ENCODE data around the gene ATP8A1.
"Not testable (repeated sequence)": the region's sequence is repeated elsewhere in the genome, so short reads cannot be mapped to it uniquely, and the experiment has no call there.

ATP8A1 gene

DNA sequence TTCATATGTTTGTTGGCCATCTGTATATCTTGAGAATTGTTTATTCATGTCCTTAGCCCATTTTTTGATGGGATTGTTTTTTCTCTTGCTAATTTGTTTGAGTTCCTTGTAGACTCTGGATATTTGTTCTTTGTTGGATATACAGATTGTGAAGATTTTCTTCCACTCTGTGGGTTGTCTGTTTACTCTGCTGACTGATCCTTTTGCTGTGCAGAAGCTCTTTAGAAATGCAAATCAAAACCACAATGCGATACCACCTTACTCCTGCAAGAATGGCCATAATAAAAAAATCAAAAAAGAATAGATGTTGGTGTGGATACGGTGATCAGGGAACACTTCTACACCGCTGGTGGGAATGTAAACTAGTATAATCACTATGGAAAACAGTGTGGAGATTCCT lies 189.1 kb downstream of the ATP8A1 start:
- DNase-seq (ENCODE audit: low spot score): not testable (repeated sequence)

- no peak for DNase-seq (ENCODE audit: low spot score)
Observed at GRCh38 chr4:42466273-42466844, 190.5 kb downstream of the ATP8A1 start.

DNA sequence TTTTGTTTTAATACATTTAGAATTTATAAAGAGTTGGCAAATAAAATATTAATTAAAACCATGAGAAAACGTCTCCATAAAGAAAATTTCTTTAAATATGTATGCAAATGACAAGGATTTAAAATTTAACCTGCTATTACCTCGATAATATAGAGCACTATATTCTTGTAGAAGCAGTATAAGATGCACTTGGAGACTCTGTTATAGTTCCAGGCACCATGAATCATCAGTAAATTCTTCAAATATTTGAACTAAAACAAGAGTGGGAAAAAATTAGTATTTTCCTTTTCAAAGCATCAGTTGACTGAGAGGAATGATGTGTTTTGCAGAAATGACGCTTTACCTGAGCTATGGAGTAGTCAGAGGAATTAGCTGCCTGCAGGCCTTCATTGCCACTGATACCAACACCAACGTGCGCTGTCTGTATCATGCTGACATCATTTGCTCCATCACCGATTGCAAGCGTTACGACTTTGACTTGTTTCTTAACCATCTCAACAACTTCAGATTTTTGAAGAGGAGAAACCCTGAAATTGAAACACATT lies 192.3 kb downstream of the ATP8A1 start:
- no peak for DNase-seq (ENCODE audit: low spot score)

DNA sequence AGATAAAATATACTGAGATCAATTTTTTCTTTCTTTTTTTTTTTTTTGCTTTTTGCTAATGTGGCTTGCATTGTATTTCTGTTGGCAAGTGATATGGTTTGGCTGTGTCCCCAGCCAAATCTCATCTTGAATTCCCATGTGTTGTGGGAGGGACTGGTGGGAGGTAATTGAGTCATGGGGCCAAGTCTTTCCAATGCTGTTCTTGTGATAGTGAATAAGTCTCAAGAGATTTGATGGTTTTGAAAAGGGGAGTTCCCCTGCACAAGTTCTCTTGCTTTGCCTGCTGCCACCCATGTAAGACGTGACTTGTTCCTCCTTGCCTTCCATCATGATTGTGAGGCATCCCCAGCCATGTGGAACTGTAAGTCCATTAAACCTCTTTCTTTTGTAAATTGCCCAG lies 195.7 kb downstream of the ATP8A1 start:
- not testable (repeated sequence) for DNase-seq (ENCODE audit: low spot score)

- no peak for DNase-seq (ENCODE audit: low spot score)
Observed at GRCh38 chr4:42460043-42460442, 196.9 kb downstream of the ATP8A1 start.

DNA sequence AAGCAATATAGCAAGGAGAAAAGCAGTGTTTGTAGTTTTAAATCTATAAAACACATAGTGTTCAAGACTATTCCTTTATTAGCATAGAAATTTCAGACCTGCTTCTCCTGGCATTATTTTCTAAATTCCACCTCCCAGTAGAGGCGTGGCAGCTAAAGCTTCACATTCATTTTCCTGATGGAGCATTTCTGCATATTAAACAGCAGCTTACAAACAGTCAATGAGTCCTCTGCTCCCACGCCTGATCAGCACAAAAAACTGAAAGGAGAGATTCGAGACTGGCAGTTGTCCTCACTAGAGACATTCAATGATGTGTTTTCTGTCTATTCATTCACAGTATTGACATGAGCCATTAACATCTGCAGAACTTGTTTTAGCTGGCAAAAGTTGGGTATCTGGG lies 198.2 kb downstream of the ATP8A1 start:
- DNase-seq (ENCODE audit: low spot score): no peak

GRCh38 chr4:42454755-42455420 lies 202.0 kb downstream of the ATP8A1 start:
- DNase-seq (ENCODE audit: low spot score): no peak

GRCh38 chr4:42453612-42454011 lies 203.3 kb downstream of the ATP8A1 start:
- no peak for DNase-seq (ENCODE audit: low spot score)

DNA sequence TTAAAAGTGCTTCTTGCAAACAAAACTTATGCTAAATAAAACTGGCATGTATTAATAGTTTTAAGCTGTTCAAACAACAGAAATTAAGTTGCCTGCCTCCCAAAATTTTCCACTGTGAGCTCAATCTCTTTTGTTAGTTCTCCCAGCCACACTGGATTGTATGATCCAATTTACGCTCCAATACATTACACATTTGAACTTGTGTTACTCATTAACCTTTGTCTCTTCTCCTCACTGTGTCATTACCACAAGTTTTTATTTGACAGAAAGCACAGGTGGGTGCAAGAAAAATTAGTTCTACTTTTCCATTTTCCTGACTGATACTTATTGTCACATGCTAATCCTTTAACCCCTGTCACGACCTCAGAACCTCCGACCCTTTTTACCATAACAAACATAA lies 204.1 kb downstream of the ATP8A1 start:
- DNase-seq (ENCODE audit: low spot score): no peak

DNA sequence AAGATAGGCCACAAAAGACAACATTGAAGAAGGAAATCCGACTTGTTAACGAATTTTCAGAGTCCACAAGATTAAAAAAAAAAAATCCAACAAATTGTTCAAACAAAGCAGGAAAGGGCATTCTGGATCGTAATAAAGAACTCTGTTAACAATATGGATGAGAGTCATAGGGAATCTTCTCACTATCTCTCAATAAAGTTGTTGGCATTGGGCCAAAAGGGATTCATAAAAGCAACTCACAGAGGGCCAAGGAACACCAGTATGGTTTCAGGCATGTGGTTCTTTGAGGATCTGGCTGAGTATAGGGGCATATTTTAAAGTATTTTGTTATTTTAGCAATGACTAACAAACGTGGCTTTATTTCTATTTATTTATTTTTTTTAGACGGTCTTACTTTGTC lies 210.1 kb downstream of the ATP8A1 start:
- no peak for DNase-seq (ENCODE audit: low spot score)

- DNase-seq (ENCODE audit: low spot score): no peak
Observed at GRCh38 chr4:42445038-42445437, 211.9 kb downstream of the ATP8A1 start.

- no peak for DNase-seq (ENCODE audit: low spot score)
Observed at GRCh38 chr4:42442601-42443000, 214.3 kb downstream of the ATP8A1 start.

GRCh38 chr4:42440083-42440482 lies 216.8 kb downstream of the ATP8A1 start:
- DNase-seq (ENCODE audit: low spot score): no peak

DNA sequence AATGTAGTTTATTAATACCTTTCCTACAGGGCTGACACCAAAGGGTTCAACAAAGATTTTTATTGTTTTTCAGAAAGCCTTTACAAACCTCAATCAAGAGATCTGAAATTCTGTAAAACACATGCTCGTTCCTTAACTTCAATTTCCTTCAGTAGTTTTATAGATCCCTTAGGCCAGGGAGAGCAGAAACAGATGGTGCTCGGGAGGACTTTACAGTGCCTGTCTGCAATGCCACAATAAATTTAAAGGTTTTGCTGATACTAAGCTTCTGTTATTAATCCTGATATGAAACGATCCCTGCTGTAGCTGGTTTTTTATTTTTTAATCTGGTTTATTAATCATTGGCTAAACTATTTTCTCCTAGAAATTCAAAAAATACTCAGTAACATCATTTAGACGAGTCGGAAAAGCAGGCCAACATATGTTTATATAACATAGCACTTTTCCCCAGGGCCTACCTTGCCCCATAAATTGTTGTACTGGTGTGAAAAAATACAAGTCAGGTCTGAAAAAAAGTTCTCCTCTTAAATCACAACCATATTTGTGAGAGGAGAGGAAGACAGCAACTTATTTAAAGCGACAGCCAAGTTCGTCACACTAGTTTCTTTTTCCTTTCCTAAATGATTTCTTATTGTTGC lies 219.9 kb downstream of the ATP8A1 start:
- DNase-seq (ENCODE audit: low spot score): no peak

DNA sequence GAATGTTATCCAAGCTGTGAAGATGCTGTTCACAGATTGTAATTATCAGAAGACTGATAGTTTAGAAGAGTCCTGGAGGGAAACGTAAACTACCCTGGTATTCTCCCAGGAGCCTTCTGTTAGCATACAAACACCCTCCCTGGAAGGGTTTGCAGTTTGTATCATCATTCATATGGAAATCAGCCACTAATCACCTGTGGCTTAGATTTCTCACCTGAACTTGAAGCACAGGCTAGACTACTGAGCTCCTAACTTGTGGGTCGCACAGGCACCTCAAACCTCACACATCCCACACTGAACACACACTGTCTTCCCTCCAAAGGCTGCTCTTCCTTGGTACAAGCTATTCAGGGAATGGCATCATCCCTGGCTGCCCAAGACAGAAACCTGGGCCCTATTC lies 228.9 kb downstream of the ATP8A1 start:
- no peak for DNase-seq (ENCODE audit: low spot score)

DNA sequence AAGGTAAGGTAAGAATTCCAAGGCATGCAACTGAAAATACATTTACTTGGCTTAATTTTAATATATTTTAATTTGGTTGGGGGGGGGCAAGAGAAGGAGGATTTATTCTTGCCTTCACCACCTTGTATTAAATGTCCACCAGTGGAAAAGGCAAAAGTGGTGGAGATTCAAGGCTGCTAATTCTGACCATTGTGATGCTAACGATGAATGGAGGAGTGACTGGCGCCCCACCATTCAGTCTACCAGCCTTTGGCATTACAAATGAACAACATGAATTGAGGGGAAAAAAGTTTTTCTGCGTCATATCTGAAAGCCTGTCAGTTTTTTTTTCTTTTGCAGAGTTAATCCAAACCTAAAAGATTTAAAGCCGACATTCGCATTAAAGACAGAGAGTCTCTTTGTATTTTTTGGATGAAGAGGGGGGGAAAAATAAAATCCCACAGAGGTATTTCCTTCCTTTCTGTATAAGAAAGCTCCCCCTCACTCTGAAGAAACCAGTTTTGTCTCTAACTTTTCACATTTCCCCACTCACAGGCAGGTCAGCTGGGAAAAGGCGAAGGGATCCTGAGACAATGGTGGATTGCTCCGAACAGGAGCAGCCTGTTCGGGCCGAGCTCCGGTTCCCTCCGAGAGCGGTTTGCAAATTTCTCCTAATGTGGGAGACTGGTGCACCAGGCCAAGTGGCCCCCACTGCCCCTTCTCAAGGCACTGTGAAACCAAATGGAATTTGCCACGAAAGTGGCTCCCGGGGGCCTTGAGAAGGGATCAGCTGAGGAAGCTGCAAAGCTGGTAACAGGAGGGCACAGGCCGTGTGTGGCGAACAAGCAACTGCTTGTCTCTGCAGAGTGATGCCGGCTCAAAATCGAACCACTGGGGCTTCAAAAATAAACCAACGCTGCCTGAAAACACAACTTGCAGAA lies 231.5 kb downstream of the ATP8A1 start:
- DNase-seq (ENCODE audit: low spot score): no peak

DNA sequence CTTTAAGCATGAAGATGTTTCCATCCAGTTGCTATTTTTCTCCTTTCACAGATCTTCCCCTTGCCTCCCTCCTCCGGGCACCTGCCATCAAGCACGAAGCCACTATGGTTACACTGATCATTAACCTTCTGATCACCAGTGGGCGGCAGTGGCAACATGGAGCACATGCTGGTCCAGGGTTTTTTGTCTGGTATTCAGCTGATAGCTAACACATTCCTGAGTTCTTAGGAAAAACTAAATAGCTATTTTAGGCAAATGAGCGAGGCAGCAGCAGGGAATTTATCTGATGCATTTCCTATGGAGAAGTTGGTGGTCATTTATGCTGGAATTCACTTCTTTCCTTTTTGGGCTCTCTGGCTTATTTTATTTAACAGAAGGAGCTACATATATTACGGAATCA lies 236.8 kb downstream of the ATP8A1 start:
- DNase-seq (ENCODE audit: low spot score): no peak

DNA sequence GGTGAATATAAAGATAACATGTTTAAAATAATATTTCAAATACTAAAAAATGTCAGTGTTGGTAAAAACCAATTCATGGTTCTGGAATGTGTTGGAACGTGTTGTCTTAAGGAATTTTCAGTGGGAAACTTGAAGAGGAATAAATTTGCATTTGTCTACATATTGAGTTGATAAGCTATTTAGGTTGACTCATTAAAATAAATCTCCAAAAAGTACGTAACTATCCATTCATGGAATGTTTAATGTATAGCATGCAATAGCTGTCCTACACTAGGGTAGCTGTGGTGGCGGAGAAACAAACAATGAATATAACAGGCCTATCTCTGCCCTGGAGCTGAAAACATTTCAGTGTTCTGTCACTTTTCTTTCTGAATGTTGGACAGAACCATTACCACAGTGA lies 239.4 kb downstream of the ATP8A1 start:
- DNase-seq (ENCODE audit: low spot score): no peak

- DNase-seq (ENCODE audit: low spot score): no peak
Observed at GRCh38 chr4:42416017-42416416, 240.9 kb downstream of the ATP8A1 start.

- DNase-seq (ENCODE audit: low spot score): no peak
Observed at GRCh38 chr4:42415281-42415680, 241.6 kb downstream of the ATP8A1 start.

- DNase-seq (ENCODE audit: low spot score): no peak
Observed at GRCh38 chr4:42412251-42412650, 244.7 kb downstream of the ATP8A1 start.

DNA sequence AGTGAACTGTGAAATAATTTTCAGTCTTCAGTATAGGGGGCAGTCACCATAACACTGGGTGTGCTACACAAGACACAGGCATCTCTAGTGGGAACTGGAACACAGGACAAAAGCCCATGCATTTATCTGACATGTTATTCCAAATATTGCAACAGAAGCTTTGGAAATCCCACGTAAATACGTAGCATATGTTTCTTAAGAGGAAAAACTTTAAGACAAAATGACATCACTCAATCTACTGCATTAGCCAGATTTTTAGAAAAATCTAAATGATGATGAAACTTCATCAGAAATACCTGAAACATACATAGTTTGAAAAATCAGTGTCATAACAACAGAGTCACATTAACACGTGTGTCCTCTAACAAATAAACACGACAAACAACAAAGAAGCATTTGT lies 245.1 kb downstream of the ATP8A1 start:
- DNase-seq (ENCODE audit: low spot score): no peak

All from CD4-positive, alpha-beta T cell treated with Interleukin-15 for 4 hours (primary cell).